ENCODE measurements around the gene VSTM4.

DNA sequence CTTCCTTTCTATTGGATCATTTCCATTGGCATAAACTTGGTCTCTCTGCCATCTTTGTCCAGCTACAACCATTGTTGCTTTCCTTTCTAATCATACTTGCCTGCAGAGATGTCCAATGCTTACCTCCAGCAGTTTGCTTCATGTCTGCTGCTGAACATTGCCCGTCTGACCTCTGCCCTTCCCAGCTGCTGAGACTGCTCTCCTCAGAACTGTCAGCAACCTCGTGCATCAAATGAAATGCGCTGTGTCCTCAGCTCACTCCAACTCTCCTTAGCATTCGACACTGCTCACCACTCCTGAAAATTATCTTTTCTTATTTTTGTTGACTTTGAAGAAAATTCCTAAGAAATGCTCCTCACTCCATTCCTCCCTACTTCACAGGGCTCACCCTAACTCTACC is 13.5 kb upstream of the VSTM4 start:
- no peak for TF ChIP-seq POLR2A (IDR thresholded peaks at IDR 0.05)
- TF ChIP-seq, protein P1, sequence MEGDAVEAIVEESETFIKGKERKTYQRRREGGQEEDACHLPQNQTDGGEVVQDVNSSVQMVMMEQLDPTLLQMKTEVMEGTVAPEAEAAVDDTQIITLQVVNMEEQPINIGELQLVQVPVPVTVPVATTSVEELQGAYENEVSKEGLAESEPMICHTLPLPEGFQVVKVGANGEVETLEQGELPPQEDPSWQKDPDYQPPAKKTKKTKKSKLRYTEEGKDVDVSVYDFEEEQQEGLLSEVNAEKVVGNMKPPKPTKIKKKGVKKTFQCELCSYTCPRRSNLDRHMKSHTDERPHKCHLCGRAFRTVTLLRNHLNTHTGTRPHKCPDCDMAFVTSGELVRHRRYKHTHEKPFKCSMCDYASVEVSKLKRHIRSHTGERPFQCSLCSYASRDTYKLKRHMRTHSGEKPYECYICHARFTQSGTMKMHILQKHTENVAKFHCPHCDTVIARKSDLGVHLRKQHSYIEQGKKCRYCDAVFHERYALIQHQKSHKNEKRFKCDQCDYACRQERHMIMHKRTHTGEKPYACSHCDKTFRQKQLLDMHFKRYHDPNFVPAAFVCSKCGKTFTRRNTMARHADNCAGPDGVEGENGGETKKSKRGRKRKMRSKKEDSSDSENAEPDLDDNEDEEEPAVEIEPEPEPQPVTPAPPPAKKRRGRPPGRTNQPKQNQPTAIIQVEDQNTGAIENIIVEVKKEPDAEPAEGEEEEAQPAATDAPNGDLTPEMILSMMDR (IDR thresholded peaks at IDR 0.05 in 4 of 5, conservative IDR thresholded peaks at IDR 0.05 in 1 of 5), result no peak
